Cardiac fibroblast (primary cell): Measurements from ENCODE around the gene SLC46A1.

ENCODE experiments used
- DNase-seq, 2 donors: peaks; one replicate each; pipeline versions ENCODE4 v3.0.0 to v3.0.0-alpha.2; 2010; ENCODE audit warnings: low read depth in 2 of 2
- H3K4me3 ChIP-seq, 2 donors: replicated peaks in 1 of 2; 1 replicate in 1 of 2; 2 replicates in 1 of 2; pipeline ENCODE4 v1.5.1; 2011; ENCODE audit warnings: low read depth in 2 of 2, low read length in 2 of 2, mild to moderate bottlenecking in 2 of 2, moderate library complexity in 1 of 2
- TF ChIP-seq, protein P1 (sequence below): IDR thresholded peaks from one replicate; pipeline ENCODE4 v1.5.1; 2011; ENCODE audit warnings: low read depth, mild to moderate bottlenecking, low read length, inconsistent platforms

The SLC46A1 gene

GRCh38 chr17:28357901-28358197, 48.2 kb downstream of the SLC46A1 start:
- DNase-seq, result no peak
- TF ChIP-seq, protein P1, sequence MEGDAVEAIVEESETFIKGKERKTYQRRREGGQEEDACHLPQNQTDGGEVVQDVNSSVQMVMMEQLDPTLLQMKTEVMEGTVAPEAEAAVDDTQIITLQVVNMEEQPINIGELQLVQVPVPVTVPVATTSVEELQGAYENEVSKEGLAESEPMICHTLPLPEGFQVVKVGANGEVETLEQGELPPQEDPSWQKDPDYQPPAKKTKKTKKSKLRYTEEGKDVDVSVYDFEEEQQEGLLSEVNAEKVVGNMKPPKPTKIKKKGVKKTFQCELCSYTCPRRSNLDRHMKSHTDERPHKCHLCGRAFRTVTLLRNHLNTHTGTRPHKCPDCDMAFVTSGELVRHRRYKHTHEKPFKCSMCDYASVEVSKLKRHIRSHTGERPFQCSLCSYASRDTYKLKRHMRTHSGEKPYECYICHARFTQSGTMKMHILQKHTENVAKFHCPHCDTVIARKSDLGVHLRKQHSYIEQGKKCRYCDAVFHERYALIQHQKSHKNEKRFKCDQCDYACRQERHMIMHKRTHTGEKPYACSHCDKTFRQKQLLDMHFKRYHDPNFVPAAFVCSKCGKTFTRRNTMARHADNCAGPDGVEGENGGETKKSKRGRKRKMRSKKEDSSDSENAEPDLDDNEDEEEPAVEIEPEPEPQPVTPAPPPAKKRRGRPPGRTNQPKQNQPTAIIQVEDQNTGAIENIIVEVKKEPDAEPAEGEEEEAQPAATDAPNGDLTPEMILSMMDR, result no peak
- H3K4me3 ChIP-seq, result peak overlapping the region; percentile 90 to 96

- peak; percentile 95 to 97 for DNase-seq
- TF ChIP-seq, protein P1, result no peak
- H3K4me3 ChIP-seq, result peak within 1 kb of the TSS; percentile 95 to 96
These were observed 48.7 kb downstream of the SLC46A1 start, which contains the start of gene POLDIP2 for GRCh38 chr17:28357061-28357900. TSS of gene POLDIP2 (minus strand) at chr17:28357527. CDS start at chr17:28357448, 79 bp downstream.

DNA sequence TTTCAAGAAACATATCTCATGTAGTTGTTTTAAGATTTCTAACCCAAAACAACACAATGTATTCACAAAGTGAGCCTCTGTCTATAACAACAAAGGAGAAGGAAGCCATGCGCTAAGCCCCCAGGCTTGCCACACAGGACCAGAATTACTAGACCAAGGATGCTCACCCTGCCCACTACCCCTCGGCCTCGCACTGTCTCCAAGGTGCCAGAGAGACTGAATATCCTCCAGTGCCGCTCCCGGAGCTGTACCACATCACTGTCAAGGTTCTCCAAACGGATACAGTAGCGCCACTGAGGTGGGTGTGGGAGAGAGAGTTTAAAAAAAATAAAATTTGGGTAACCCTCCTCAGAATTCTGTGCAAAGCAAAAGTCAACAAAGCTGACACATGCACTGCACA, 55.7 kb downstream of the SLC46A1 start:
- no peak overlapping the region for H3K4me3 ChIP-seq
- TF ChIP-seq, protein P1, result no peak
- DNase-seq, result no peak

GRCh38 chr17:28348979-28349378, 57.0 kb downstream of the SLC46A1 start:
- no peak overlapping the region for H3K4me3 ChIP-seq
- TF ChIP-seq, protein P1, result no peak
- no peak for DNase-seq

DNA sequence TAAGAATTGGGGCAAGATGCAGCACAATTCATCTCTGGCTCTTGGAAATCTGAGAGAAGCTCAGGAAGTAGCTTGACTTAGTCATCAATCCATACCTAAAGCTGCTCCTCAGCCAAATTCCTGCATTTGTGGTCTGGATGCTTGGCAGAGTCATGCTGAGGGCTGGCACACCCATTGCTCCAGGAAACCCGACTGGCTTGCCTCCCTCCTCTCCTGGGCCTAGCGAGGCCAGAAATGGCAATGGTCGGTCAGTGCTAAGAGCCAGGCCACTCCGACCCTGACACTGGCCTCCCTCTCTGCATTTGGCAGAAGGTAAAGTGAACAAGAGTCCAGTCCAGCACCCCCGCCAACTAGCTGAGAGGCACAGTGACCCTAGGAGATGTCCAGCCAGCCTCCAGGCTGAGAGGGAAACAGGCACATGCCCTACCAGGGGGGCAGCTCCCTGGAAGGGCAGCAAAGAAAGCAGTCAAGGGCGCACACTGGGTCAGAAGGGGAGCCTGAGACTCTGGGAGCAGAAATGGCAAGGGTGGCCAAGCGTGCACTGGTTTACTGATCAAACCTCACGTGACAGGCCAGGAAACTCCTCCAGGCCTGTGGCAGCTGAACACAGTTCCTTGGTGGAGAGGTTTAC, 58.6 kb downstream of the SLC46A1 start:
- DNase-seq, result peak; percentile 92 to 93
- no peak overlapping the region for H3K4me3 ChIP-seq
- TF ChIP-seq, protein P1, result no peak

- TF ChIP-seq, protein P1, result peak; percentile 53
- DNase-seq, result no peak
- H3K4me3 ChIP-seq, result no peak overlapping the region
These were observed 59.2 kb downstream of the SLC46A1 start for GRCh38 chr17:28346746-28347246.
